Measurements from ENCODE around the gene ANXA9. TPM values are rescaled to one million over a fixed set of nuclear protein-coding genes. Genes with fewer than 3 reads are reported as not detected.

The ANXA9 gene
- total RNA-seq, 1 donor from 2014 or later = not detected

GRCh38 chr1:150994248-150994647 is 12.2 kb downstream of the ANXA9 start:
- Histone ChIP-seq H2AFZ (replicated peaks) (no peak overlapping the region), H3K27me3 (no peaks in the 10 kb centered on the region), H3K36me3 (no peaks in the 10 kb centered on the region), H3F3A (ENCODE audit: low read depth) (no peaks in the 10 kb centered on the region), H4K20me1 (ENCODE audit: low read depth) (no peaks in the 10 kb centered on the region), H3K9me3 (ENCODE audit: low read depth) (no peaks in the 10 kb centered on the region), H3K79me2 (ENCODE audit: low read depth) (no peaks in the 10 kb centered on the region), H3K4me2 (no peak overlapping the region), H3K9ac (no peak overlapping the region), H3K4me1 (peaks cover 3% of the 10 kb centered on the region), H3K27ac (no peak overlapping the region), H3K4me3 (no peak overlapping the region)
- Mint-ChIP-seq H3K27me3 (ENCODE audit: insufficient read depth, low read depth) (peaks cover 2% of the 10 kb centered on the region), H3K27ac (no peak overlapping the region), H3K4me1 (peaks cover 6% of the 10 kb centered on the region), H3K4me3 (no peak overlapping the region), H3K9me3 (no peaks in the 10 kb centered on the region), H3K36me3 (peaks cover 3% of the 10 kb centered on the region)
- DNase-seq (ENCODE audit: low spot score) = no peak
- no peak for TF ChIP-seq EZH2 (IDR thresholded peaks at IDR 0.05)
- no peak for TF ChIP-seq EZH2phosphoT487 (IDR thresholded peaks at IDR 0.05)
- TF ChIP-seq CTCF (IDR thresholded peaks at IDR 0.05) = no peak

GRCh38 chr1:150995460-150995859 is 13.4 kb downstream of the ANXA9 start:
- no peak overlapping the region for H3K4me2 ChIP-seq
- Mint-ChIP-seq H3K4me1 (peaks cover 6% of the 10 kb centered on the region), H3K4me3 (peak overlapping the region; percentile 66), H3K27me3 (ENCODE audit: insufficient read depth, low read depth) (peaks cover 2% of the 10 kb centered on the region), H3K27ac (peak overlapping the region; percentile 78), H3K36me3 (peaks cover 6% of the 10 kb centered on the region), H3K9me3 (no peaks in the 10 kb centered on the region)
- peaks cover 3% of the 10 kb centered on the region for H3K4me1 ChIP-seq
- H3F3A ChIP-seq (ENCODE audit: low read depth) = no peaks in the 10 kb centered on the region
- peak overlapping the region; percentile 73 for H2AFZ ChIP-seq (replicated peaks)
- H3K27ac ChIP-seq = no peak overlapping the region
- H3K9ac ChIP-seq = no peak overlapping the region
- H3K79me2 ChIP-seq (ENCODE audit: low read depth) = no peaks in the 10 kb centered on the region
- H3K27me3 ChIP-seq = no peaks in the 10 kb centered on the region
- TF ChIP-seq CTCF (IDR thresholded peaks at IDR 0.05) (no peak), EZH2 (IDR thresholded peaks at IDR 0.05) (no peak), EZH2phosphoT487 (IDR thresholded peaks at IDR 0.05) (no peak)
- DNase-seq (ENCODE audit: low spot score) = no peak
- no peak overlapping the region for H3K4me3 ChIP-seq
- no peaks in the 10 kb centered on the region for H4K20me1 ChIP-seq (ENCODE audit: low read depth)
- no peaks in the 10 kb centered on the region for H3K9me3 ChIP-seq (ENCODE audit: low read depth)
- no peaks in the 10 kb centered on the region for H3K36me3 ChIP-seq

- H3K36me3 Mint-ChIP-seq = peaks cover 7% of the 10 kb centered on the region
- Histone ChIP-seq H3K4me1 (peaks cover 3% of the 10 kb centered on the region), H3K9ac (no peak overlapping the region), H2AFZ (replicated peaks) (peak overlapping the region; percentile 73), H3K4me2 (no peak overlapping the region), H3K79me2 (ENCODE audit: low read depth) (no peaks in the 10 kb centered on the region), H3K9me3 (ENCODE audit: low read depth) (no peaks in the 10 kb centered on the region), H4K20me1 (ENCODE audit: low read depth) (no peaks in the 10 kb centered on the region), H3K4me3 (no peak overlapping the region), H3F3A (ENCODE audit: low read depth) (no peaks in the 10 kb centered on the region), H3K36me3 (no peaks in the 10 kb centered on the region), H3K27me3 (no peaks in the 10 kb centered on the region), H3K27ac (no peak overlapping the region)
- TF ChIP-seq EZH2 (IDR thresholded peaks at IDR 0.05) = no peak
- peak; percentile 85 for TF ChIP-seq CTCF (IDR thresholded peaks at IDR 0.05)
- TF ChIP-seq EZH2phosphoT487 (IDR thresholded peaks at IDR 0.05) = no peak
- DNase-seq (ENCODE audit: low spot score) = peak; percentile 60
- H3K4me1 Mint-ChIP-seq = peaks cover 6% of the 10 kb centered on the region
- peaks cover 2% of the 10 kb centered on the region for H3K27me3 Mint-ChIP-seq (ENCODE audit: insufficient read depth, low read depth)
- peak overlapping the region; percentile 78 for H3K27ac Mint-ChIP-seq
- no peaks in the 10 kb centered on the region for H3K9me3 Mint-ChIP-seq
- H3K4me3 Mint-ChIP-seq = peak overlapping the region; percentile 66
Measured at GRCh38 chr1:150995896-150996295, 13.8 kb downstream of the ANXA9 start.
